ENCODE results near the gene UBE2G2. TPM values are rescaled to one million over a fixed set of nuclear protein-coding genes. Genes with fewer than 3 reads are reported as not detected.

UBE2G2 gene
- 124 TPM for polyA plus RNA-seq (2012; ENCODE audit: insufficient read depth, insufficient read length)

DNA sequence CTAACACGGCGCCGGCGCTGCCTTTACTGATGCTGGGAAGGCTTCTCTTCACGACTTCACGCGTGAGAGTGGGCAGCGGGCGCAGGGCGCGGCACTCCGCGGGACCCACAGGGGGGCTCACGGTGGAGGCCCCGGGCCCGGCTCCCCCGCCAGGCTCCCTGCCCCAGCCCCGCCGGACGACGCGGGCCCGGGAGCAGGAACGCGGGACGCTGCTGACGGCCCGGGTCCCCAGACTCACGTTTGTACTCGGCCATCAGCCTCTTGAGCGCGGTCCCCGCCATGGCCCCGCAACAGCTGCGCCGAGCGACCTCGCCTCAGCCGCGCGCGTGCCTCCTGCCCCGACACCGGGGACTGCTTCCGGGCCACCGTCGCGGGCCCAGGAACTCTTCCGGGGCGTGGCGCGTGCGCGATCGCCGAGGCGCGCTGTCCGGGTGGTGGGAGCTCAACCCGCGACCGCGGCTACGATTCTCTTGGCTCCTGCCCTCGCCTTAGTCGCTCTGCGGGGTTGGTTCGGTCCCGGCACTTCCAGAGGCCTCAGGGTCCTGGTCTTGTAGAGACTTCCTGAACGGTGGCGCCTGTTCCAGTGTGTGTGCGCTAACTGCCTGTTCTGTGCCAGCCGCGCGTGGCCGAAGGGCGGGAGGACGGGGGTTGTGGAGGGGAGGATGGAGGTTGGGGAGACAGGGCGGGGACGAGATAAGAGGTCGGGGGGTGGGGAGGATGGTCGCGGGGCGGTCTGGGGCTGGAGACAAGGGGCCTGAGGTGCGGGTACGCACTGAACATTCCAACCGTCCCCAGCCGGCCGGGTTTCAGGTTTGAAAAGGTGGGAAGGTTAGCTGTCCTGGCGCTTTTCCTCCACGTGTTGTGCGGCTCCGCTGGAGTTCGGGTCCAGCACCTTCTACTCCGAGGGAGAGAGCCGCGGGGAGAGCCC is at the start of gene UBE2G2:
TSS of gene UBE2G2 (minus strand) at position 353 of the 928 bp plus-strand sequence. CDS start at position 281, 72 bp downstream.
- H3K4me3 ChIP-seq (ENCODE audit: low read length), result peak within 1 kb of the TSS; percentile 87
- DNase-seq (ENCODE audit: low read depth, low spot score), result peak; percentile 67

DNA sequence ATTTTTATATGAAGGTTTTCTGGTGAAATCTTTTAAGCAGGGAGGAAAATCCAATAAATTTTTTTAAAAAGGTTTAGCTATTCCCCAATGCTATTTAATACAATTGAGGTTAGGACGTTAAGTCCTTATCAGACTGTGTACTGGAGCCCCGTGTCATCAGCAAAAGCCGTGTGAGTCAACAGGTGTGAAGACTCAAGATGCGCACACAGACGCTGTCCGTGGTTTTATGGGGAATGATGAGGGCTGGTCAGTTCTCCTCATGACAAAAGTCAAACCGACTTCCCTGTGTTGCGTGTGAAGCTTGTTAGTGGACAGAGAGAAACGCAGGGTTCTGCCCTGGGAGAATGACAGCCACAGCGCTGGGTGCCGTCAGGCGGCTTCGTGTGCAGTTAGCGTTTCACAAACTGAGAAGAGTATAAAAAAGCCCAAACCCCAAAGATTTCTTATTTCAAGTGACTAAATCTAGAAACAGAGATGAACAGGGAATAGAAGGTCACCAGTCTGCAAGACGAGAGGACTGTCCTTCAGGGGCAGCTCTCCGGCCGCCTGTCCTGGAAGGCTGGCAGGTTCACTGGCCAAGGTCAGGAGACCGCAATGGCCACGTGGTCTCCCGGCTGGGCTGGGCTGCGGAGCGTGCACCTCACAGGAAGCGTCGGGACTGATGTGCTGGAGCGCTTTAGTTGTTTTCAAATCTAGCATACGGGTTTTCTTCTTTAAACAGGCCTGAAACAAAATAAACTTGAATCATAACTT is 49.5 kb upstream of the UBE2G2 start:
- no peak overlapping the region for H3K4me3 ChIP-seq (ENCODE audit: low read length)
- DNase-seq (ENCODE audit: low read depth, low spot score), result no peak

DNA sequence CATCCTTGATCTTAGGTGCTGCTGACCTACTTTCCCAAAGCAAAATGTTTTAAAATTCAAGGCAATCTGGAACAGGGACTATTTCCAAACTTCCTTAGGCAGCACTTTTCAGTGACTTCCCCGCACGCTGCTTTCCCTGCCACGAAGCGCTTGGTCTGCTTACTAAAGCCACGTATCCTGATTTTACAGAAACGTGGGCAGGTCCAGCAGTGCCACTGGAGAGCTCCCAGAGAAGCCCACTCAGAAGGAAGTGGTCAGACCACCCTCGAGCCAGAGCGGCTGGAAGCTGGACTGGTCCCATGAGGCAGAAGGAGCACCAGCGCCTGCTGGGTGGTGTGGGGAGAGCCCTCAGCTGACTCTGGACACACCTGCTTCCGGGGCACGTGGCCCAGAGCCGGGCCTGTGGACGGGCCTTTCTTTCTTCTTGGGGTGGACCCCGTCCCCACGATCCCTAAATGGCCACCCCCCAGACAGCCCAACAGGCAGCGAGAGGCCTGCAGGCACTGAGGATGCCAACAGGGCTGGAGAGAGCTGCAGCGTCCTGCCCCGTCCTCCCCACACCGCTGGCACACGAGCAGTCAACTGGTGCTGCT is 48.7 kb upstream of the UBE2G2 start:
- no peak overlapping the region for H3K4me3 ChIP-seq (ENCODE audit: low read length)
- no peak for DNase-seq (ENCODE audit: low read depth, low spot score)

- no peak for DNase-seq (ENCODE audit: low read depth, low spot score)
Measured at GRCh38 chr21:44849616-44850130, 48.1 kb upstream of the UBE2G2 start.

DNA sequence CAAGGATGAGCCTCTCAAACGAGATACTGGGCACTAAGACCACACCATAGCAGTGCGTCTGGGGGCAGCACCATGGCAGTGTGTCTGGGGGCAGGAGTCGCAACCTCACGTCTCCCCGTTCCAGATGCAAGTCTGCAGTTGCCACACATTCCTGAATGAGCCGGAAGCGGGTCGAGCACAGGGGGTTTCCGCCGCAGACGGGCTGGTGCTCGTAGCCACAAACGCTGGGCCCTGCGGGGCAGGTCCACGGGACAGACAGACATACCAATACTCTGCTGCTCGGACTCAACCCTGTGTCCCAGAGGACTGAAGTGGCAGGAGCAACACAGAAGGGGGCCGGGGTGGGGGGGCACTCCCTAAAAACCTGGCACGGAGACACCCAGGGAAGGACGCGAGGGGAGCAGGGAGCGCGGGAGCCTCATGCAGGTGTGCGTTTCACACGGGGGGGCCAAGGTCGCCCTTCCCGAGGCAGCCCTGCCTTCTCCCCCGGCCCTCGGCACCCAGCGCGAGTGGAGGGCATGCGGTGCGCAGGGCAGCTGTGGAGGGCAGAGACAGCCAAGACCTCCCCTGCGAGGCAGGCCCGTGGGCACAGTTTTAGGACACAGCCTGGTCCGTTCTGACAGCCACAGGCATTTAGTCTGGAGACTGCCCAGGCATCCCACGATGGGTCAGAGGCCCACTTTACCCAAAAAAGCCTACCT is 47.4 kb upstream of the UBE2G2 start:
- DNase-seq (ENCODE audit: low read depth, low spot score), result no peak

More at GRCh38 chr21:44849616-44850130, 48.1 kb upstream of the UBE2G2 start:
- H3K4me3 ChIP-seq (ENCODE audit: low read length), result no peak overlapping the region

GRCh38 chr21:44847261-44848056 is 45.8 kb upstream of the UBE2G2 start:
- no peak overlapping the region for H3K4me3 ChIP-seq (ENCODE audit: low read length)
- no peak for DNase-seq (ENCODE audit: low read depth, low spot score)

More for the DNA sequence above, 47.4 kb upstream of the UBE2G2 start:
- no peak overlapping the region for H3K4me3 ChIP-seq (ENCODE audit: low read length)

DNA sequence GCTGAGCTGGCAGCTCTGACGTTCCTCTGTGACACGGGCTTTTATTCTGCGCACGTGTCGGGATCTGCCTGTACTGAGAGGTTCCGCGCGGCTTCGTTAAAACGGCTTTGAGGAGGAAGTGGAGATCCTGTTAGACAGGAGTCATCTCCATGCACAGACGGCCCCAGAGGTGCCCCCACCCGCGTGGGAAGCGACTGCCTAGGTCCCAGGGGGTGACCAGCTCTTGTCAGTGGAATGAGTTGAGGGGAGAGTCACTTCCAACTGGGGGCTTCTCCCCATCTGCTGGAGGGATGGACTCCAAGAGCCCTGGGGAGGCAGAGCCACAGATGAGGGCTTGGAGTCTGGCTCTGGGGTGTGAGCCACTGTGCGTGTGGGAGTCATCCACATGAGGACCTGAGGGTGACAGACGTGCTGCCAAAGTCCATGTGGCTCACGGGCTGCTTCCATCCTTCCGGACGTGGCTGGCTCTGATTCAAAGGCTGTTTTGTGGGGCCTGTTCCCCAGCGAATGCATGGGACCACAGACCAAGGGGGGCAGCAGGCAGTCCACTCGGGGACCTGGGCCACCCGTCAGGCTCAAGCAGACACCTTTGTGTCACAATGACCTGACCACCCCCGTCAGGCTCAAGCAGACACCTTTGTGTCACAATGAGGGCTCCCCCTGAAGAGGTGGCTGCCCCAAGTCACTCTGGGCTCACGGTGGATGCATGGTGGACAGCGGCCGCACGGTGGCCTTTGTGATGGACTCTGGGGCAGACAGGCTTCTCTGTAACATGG is 45.1 kb upstream of the UBE2G2 start:
- DNase-seq (ENCODE audit: low read depth, low spot score), result no peak
- H3K4me3 ChIP-seq (ENCODE audit: low read length), result no peak overlapping the region

DNA sequence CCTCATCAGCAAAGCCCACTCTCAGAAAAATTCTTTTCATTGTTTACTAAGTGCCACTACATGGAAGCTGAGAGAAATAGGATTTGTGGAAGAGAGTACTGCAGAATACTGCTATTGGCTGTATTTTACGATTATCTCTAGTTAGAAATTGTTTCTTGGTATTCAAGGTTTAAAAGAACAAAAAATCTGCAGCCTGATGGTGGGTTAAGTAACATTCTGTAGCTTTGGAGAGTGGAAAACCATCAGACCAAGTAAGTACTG is 44.5 kb upstream of the UBE2G2 start:
- H3K4me3 ChIP-seq (ENCODE audit: low read length), result no peak overlapping the region
- DNase-seq (ENCODE audit: low read depth, low spot score), result no peak

- H3K4me3 ChIP-seq (ENCODE audit: low read length), result no peak overlapping the region
- DNase-seq (ENCODE audit: low read depth, low spot score), result no peak
Measured at GRCh38 chr21:44845418-44846223, 44.0 kb upstream of the UBE2G2 start.

DNA sequence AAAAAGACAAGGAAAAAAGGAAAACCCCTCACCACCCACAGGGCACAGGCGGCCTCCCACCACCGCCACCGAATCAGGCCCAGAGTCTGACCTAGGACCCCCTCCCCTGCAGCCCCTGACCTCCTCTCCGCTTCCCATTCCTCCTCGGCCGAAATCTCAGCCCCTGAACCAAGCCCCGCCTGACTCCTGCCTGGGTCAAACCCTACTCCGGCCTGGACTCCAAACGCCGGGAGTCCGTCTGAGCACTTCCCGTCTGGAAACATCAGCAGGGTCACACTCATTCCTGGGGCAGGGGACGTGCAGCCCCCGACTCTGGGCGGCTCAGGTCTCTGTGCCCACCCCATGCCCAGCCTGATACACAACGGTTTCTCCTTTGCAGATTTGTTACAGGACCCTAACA is 42.6 kb upstream of the UBE2G2 start:
- no peak overlapping the region for H3K4me3 ChIP-seq (ENCODE audit: low read length)
- DNase-seq (ENCODE audit: low read depth, low spot score), result no peak

DNA sequence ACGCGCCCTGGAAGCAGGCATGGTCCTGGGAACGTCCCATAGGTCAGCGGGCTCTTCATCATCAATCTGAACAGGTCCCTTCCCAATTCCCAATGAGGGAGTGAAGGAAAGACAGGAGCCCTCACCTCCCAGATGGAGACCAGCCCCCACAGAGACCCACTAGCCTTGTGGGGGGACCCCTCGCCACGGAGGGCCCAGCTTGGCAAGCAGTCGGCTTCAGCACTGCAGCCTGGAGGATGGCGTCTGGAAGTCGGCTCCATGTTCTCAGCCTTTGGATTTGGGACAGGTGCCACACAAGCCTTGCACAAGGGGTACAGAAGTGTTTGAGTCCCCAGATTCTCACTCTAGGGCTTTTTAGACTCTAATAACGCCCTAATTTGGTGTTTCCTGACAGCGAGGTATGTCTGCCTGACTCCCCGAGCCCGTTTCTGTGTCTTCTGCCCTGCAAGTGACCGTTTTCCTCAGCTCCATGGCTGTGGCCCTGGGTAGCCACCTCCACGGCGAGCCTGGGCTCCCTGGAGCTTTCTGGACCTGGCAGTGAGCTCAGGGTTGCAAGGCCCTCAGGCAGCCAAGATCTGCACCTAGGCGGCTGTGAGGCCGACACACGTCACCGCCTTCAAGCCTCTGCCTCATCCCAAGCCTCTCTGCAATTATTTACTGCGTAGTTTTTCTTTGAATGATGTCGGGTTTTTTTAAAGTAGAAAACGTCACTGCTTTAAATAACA is 41.3 kb upstream of the UBE2G2 start:
- no peak overlapping the region for H3K4me3 ChIP-seq (ENCODE audit: low read length)
- no peak for DNase-seq (ENCODE audit: low read depth, low spot score)

GRCh38 chr21:44842087-44842486 is 40.5 kb upstream of the UBE2G2 start:
- H3K4me3 ChIP-seq (ENCODE audit: low read length), result no peak overlapping the region
- DNase-seq (ENCODE audit: low read depth, low spot score), result no peak

- DNase-seq (ENCODE audit: low read depth, low spot score), result no peak
- no peak overlapping the region for H3K4me3 ChIP-seq (ENCODE audit: low read length)
Measured at GRCh38 chr21:44840771-44841170, 39.2 kb upstream of the UBE2G2 start.

- no peak for DNase-seq (ENCODE audit: low read depth, low spot score)
- no peak overlapping the region for H3K4me3 ChIP-seq (ENCODE audit: low read length)
Measured at GRCh38 chr21:44838951-44839350, 37.3 kb upstream of the UBE2G2 start.

DNA sequence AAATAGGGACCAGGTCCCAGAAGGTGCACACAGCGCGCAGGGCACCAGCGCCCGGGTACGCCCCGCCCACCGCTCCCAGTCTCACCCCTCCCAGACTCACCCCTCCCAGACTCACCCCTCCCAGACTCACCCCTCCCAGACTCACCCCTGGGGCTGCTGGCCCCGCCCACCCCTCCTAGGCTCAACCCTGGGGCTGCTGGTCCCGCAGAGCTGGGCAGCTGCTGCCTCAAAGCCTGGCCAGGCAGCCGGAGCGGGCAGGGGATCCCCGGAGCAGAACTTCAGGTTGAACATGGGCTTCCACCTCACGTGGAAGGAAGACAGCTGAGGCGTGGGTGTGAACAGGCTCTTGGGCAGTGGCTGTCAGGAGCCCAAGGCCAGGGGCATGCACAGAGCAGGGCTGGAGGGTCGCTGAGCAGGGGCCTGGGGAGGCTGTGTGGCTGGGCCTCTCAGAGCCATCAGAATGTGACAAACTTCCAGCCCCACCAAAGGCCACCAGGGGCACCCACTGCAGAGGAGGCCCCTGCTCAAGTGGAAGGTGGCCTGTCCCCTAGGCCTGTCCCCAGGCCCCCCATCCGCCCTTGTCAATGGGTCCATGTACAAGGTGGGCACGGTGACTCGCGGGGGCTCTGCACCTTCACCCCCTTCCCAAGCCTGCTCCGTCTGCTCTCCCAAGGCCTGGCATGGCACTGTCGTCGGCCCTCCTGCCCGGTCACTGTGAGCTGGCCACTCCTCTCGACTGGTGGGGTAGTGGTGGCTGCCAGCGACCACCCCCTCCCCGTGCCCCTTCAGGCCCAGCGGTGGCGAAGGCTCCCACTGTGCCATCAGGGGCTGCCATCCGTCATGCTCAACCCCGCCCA is 36.6 kb upstream of the UBE2G2 start:
- no peak overlapping the region for H3K4me3 ChIP-seq (ENCODE audit: low read length)
- DNase-seq (ENCODE audit: low read depth, low spot score), result no peak
